CD8-positive, alpha-beta memory T cell (primary cell): ENCODE results near the gene TCOF1. TPM values are rescaled to one million over a fixed set of nuclear protein-coding genes. Genes with fewer than 3 reads are reported as not detected.
A peak's percentile ranks its signal among the peaks of the same experiment; 100 is the strongest.

ENCODE experiments used
- CTCF ChIA-PET: fragments of 350-600 bp; sonication (Branson Sonifier 250); formaldehyde crosslinking; loops from one replicate; lab custom pipeline; 2021; ENCODE audit warnings: antibody characterized with exemption; lab: Charles Lee
- POLR2A ChIA-PET: fragments of 350-600 bp; sonication (Branson Sonifier 250); formaldehyde crosslinking; loops from one replicate; lab custom pipeline; 2021; ENCODE audit warnings: antibody characterized with exemption; lab: Charles Lee
- DNase-seq, 5 donors: peaks; one replicate each; pipeline versions ENCODE4 v3.0.0 to v3.0.0-alpha.2; 2020 to 2022; ENCODE audit warnings: mixed read lengths in 1 of 5
- H3K27ac ChIP-seq: one replicate; pipeline ENCODE4 v1.7.0; 2013; ENCODE audit warnings: low read depth, mild to moderate bottlenecking, low read length, moderate library complexity
- H3K27me3 ChIP-seq: 2 replicates; pipeline ENCODE4 v1.7.0; 2013; ENCODE audit warnings: low read length, mild to moderate bottlenecking; ENCODE audit not compliant: insufficient read depth, poor library complexity, severe bottlenecking
- H3K36me3 ChIP-seq: 2 replicates; pipeline ENCODE4 v1.7.0; 2013; ENCODE audit warnings: mild to moderate bottlenecking, low read length, moderate library complexity; ENCODE audit not compliant: insufficient read depth
- H3K4me1 ChIP-seq: 2 replicates; pipeline ENCODE4 v1.7.0; 2013; ENCODE audit warnings: mild to moderate bottlenecking, low read length, moderate library complexity; ENCODE audit not compliant: insufficient read depth
- H3K4me3 ChIP-seq: 2 replicates; pipeline ENCODE4 v1.7.0; 2013; ENCODE audit warnings: mild to moderate bottlenecking, low read length
- H3K9me3 ChIP-seq: 2 replicates; pipeline ENCODE4 v1.7.0; 2013; ENCODE audit warnings: mild to moderate bottlenecking, low read length
- H3K27ac Mint-ChIP-seq, 8 donors: one replicate each; pipeline ENCODE4 v1.8.0; 2020 to 2021; ENCODE audit warnings: mixed read lengths in 8 of 8, mild to moderate bottlenecking in 6 of 8, inconsistent platforms in 3 of 8, moderate library complexity in 3 of 8
- H3K27me3 Mint-ChIP-seq, 2 donors: one replicate each; pipeline ENCODE4 v1.8.0; 2020 to 2021; ENCODE audit warnings: mixed read lengths in 2 of 2, mild to moderate bottlenecking in 1 of 2, moderate library complexity in 1 of 2
- H3K36me3 Mint-ChIP-seq, 3 donors: one replicate each; pipeline ENCODE4 v1.8.0; 2020 to 2021; ENCODE audit warnings: mixed read lengths in 3 of 3, inconsistent platforms in 1 of 3, mild to moderate bottlenecking in 1 of 3
- H3K4me1 Mint-ChIP-seq, 3 donors: one replicate each; pipeline ENCODE4 v1.8.0; 2020 to 2021; ENCODE audit warnings: mixed read lengths in 3 of 3, inconsistent platforms in 1 of 3, mild to moderate bottlenecking in 1 of 3
- H3K4me3 Mint-ChIP-seq, 7 donors: one replicate each; pipeline ENCODE4 v1.8.0; 2020 to 2021; ENCODE audit warnings: mixed read lengths in 7 of 7, mild to moderate bottlenecking in 6 of 7, moderate library complexity in 4 of 7, inconsistent platforms in 2 of 7
- H3K9me3 Mint-ChIP-seq, 5 donors: one replicate each; pipeline ENCODE4 v1.8.0; 2020 to 2022; ENCODE audit warnings: mixed read lengths in 5 of 5, mild to moderate bottlenecking in 3 of 5, moderate library complexity in 2 of 5, inconsistent platforms in 1 of 5
- polyA plus RNA-seq: library from polyadenylated mRNA; unstranded; fragments of 300-500 nt; fragmentation: Illumina TruSeq; gene quantifications from one replicate; pipeline ENCODE4 v1.2.3, GENCODE V29; 2021
- total RNA-seq, 2 experiments: library from RNA; stranded (reverse); gene quantifications; one replicate each; pipeline ENCODE4 v1.2.3, GENCODE V29; 2021

The TCOF1 gene
- total and polyA plus RNA-seq, 3 experiments from 2014 or later: 33.1 to 120 (median 116) TPM

DNA sequence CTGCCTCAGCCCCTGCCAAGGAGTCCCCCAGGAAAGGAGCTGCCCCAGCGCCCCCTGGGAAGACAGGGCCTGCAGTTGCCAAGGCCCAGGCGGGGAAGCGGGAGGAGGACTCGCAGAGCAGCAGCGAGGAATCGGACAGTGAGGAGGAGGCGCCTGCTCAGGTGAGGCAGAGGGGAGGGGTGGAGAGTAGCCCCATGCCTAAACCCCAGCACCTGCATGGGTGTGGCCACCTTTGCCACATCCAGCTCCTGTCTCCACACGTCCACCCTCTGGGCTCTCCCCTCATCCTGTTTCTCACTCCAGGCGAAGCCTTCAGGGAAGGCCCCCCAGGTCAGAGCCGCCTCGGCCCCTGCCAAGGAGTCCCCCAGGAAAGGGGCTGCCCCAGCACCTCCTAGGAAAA lies 17.2 kb downstream of the TCOF1 start:
- Histone ChIP-seq H3K36me3 (peaks cover 73% of the 10 kb centered on the region), H3K4me1 (peaks cover 27% of the 10 kb centered on the region), H3K27me3 (no peaks in the 10 kb centered on the region), H3K9me3 (no peaks in the 10 kb centered on the region), H3K4me3 (no peak overlapping the region), H3K27ac (no peak overlapping the region)
- Mint-ChIP-seq H3K9me3 (no peaks in the 10 kb centered on the region), H3K4me3 (peak overlapping the region in 1 of 7 donors; percentile 23), H3K27ac (peak overlapping the region in 6 of 8 donors; percentile 61 to 97 (median 76)), H3K36me3 (peaks cover 0 to 97% (median 22%) of the 10 kb centered on the region in 3 donors), H3K4me1 (peaks cover 35 to 44% (median 41%) of the 10 kb centered on the region in 3 donors), H3K27me3 (no peaks in the 10 kb centered on the region)
- POLR2A ChIA-PET: no interaction called here
- CTCF ChIA-PET: no interaction called here
- DNase-seq: no peak

DNA sequence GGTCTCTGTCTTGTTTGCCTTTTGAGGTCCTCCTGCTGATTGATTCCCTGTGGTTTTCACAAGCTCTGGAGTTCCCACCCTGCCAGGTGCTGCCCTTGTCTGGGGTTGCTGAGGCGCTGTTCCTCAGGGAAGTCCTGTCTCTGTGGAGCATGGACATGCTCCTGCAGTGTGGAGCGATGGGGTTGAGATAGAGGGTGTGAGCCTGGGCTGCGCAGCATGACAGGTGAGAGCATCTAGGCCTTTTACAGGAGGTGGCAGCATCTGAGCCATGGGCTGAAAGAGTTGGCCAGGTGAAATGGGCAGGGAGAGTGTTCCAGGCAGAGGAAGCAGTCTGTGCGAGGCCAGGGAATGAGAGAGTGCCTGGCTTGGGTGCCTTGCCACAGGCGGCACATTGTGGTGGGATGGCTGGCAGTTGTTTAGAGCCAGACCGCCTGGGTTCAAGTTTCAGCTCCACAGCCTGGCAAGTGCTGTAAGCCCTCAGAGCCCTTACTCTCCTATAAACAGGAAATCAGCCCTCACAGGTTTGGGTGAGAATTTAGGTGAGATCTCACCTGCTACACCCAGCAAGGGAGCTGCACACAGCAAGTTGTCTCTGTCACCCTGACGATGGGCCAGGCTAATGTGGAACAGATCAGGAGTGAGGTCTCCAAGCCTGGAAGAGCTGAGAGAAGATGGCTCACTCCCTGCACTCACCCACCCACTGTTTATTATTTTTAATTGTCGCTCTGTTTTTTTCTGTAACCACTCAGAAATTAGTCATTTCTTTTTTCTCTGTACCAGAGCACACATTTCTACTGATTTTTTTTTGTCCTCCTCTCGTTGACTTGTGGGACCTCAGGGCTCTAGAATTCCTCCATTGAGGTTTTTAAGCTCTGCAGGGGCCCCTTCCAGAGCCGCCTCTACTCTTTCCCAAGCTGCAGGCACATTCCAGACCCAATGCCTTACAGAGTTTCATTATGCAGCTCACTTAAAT lies 19.6 kb downstream of the TCOF1 start:
- H3K27ac ChIP-seq: peak overlapping the region; percentile 33
- no peaks in the 10 kb centered on the region for H3K27me3 ChIP-seq
- peak overlapping the region; percentile 83 to 99 (median 95) for H3K27ac Mint-ChIP-seq
- DNase-seq: peak in 2 of 5 donors; percentile 12 to 42
- peaks cover 6 to 97% (median 13%) of the 10 kb centered on the region in 3 donors for H3K36me3 Mint-ChIP-seq
- CTCF ChIA-PET: interaction anchor here (1.0 to 2.3 kb wide), 5 partner anchors 15 to 73 kb away, joined by 3 to 8 read pairs (median 3); no protein-coding TSS in a partner anchor
- peaks cover 27% of the 10 kb centered on the region for H3K4me1 ChIP-seq
- H3K9me3 ChIP-seq: no peaks in the 10 kb centered on the region
- peak overlapping the region; percentile 9 to 91 (median 59) for H3K4me3 Mint-ChIP-seq
- no peaks in the 10 kb centered on the region for H3K27me3 Mint-ChIP-seq
- H3K4me3 ChIP-seq: no peak overlapping the region
- POLR2A ChIA-PET: interaction anchor here (1.0 kb wide), 1 partner anchor 36 kb away, joined by 3 read pairs; the partner anchor contains the start of gene CD74
- peaks cover 35 to 44% (median 44%) of the 10 kb centered on the region in 3 donors for H3K4me1 Mint-ChIP-seq
- H3K36me3 ChIP-seq: peaks cover 78% of the 10 kb centered on the region
- no peaks in the 10 kb centered on the region for H3K9me3 Mint-ChIP-seq

DNA sequence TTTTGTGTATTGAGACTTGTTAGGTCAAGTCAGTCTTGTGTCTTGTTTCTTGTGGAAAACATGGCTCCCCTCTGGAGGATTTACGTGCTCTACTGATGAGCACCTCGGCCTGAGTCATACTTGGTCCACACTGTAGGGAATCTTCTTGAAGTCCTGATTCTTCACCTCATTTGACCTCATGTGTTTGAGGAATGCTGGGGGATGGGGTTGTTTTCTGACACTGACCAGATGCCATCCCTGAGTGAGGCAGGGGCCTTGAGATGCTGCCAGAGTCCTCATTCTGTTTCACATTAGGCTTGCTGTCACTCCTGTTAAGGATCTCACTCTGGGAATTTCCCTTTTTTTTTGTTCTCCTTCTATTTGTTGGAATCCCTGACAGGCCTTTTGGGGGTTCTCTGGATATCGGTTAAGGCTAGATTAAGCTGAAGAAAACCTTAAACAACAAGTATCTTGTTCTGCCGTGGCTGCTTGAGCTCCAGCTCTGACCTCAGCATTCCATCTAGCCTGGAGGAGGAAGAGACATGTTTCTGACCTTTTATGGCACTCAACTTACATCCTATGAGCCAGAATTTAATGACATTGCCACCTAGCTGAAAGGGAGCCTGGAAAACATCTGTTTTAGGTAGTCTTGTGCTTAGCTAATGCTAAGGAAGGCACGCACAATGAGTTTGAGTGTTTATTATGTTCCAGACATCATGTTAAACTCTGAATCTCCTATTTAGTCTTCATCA lies 20.6 kb downstream of the TCOF1 start:
- no peaks in the 10 kb centered on the region for H3K9me3 ChIP-seq
- Mint-ChIP-seq H3K27ac (peak overlapping the region; percentile 83 to 99 (median 95)), H3K4me1 (peaks cover 35 to 44% (median 44%) of the 10 kb centered on the region in 3 donors), H3K36me3 (peaks cover 8 to 97% (median 10%) of the 10 kb centered on the region in 3 donors), H3K9me3 (no peaks in the 10 kb centered on the region), H3K27me3 (no peaks in the 10 kb centered on the region), H3K4me3 (peak overlapping the region in 4 of 7 donors; percentile 58 to 91 (median 71))
- peak overlapping the region; percentile 33 for H3K27ac ChIP-seq
- no peak overlapping the region for H3K4me3 ChIP-seq
- H3K4me1 ChIP-seq: peaks cover 27% of the 10 kb centered on the region
- no peaks in the 10 kb centered on the region for H3K27me3 ChIP-seq
- peaks cover 81% of the 10 kb centered on the region for H3K36me3 ChIP-seq
- POLR2A ChIA-PET: interaction anchor here (0.7 to 1.0 kb wide), 2 partner anchors 32 to 35 kb away, joined by 3 read pairs; partner anchors contain the start of gene CD74
- DNase-seq: no peak
- CTCF ChIA-PET: interaction anchor here (1.1 kb wide), 1 partner anchor 33 kb away, joined by 4 read pairs; no protein-coding TSS in a partner anchor

DNA sequence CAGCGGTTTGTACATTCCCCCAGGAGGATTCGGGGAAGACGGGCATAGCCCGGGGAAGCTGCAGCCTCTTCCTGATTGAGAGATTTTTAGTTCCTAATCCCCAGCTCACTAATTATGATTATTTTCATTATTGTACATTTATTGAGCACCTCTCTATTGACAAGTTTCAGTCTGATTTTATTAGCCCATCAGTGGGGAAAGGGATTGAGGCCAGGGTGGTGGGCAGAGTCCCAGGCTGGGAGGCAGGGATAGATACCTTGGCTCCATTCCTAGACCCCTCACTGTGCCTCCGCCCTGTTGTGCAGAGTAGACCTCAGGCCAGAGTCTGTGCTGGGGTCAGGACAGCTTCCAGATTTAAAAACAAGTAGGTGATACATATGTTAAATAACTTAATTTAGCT lies 27.2 kb downstream of the TCOF1 start:
- peaks cover 4 to 8% (median 5%) of the 10 kb centered on the region in 3 donors for H3K4me1 Mint-ChIP-seq
- Histone ChIP-seq H3K27me3 (no peaks in the 10 kb centered on the region), H3K36me3 (peaks cover 82% of the 10 kb centered on the region), H3K9me3 (no peaks in the 10 kb centered on the region), H3K4me3 (no peak overlapping the region), H3K27ac (no peak overlapping the region), H3K4me1 (no peaks in the 10 kb centered on the region)
- H3K9me3 Mint-ChIP-seq: no peaks in the 10 kb centered on the region
- H3K36me3 Mint-ChIP-seq: peaks cover 12 to 96% (median 16%) of the 10 kb centered on the region in 3 donors
- no peak overlapping the region for H3K4me3 Mint-ChIP-seq
- peak overlapping the region in 2 of 8 donors; percentile 21 to 91 for H3K27ac Mint-ChIP-seq
- H3K27me3 Mint-ChIP-seq: no peaks in the 10 kb centered on the region
- ChIA-PET CTCF (interaction anchor here (1.0 to 2.1 kb wide), 2 partner anchors 15 to 67 kb away, joined by 3 to 10 read pairs; no protein-coding TSS in a partner anchor), POLR2A (no interaction called here)
- no peak for DNase-seq

DNA sequence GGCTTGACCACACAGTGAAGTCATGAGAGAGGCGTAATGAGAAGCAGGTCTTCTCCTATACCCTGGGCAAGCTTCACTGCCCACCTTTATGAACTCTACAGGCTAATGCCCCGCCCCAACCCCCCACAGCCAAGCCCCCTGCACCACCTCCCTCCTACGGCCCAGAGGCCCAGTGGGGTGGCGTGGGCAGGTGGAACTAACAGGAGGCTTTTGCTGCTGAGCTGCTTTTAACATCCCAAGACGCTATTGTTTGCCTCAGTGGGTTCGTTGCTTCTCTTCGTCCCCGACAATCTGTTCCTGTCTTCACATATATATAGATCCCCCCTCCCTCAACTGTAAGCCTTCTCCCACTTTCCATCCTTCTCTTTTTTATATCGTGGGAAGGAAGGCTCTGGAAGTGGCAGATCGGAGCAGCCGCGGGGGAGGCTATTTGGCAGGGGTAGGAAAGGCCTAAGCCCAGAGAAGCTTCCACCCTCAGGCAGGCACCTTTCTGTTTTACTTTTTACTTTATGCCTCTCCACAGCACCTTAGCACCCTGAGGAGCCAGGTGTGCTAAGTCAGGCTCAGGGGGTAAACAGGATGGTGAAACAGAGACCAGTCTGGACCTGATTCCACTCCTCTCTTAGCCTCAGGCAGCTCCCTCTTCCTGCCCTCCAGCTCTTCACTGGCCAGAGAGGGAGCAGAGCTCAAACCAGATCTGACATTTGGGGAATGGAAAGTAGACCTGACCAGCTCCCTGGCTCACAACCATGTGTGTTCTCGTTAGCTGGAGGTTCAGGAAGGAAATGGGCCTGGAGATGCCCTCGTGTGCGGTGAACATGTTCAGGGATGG lies 28.7 kb downstream of the TCOF1 start:
- Histone ChIP-seq H3K27ac (no peak overlapping the region), H3K4me3 (no peak overlapping the region), H3K36me3 (peaks cover 81% of the 10 kb centered on the region), H3K27me3 (no peaks in the 10 kb centered on the region), H3K4me1 (no peaks in the 10 kb centered on the region), H3K9me3 (no peaks in the 10 kb centered on the region)
- ChIA-PET CTCF (interaction anchor here (0.9 to 2.1 kb wide), 2 partner anchors 13 to 18 kb away, joined by 3 to 10 read pairs; no protein-coding TSS in a partner anchor), POLR2A (no interaction called here)
- DNase-seq: no peak
- Mint-ChIP-seq H3K4me1 (peaks cover 4 to 6% (median 5%) of the 10 kb centered on the region in 3 donors), H3K4me3 (no peak overlapping the region), H3K9me3 (no peaks in the 10 kb centered on the region), H3K27ac (peak overlapping the region in 2 of 8 donors; percentile 56 to 72), H3K27me3 (no peaks in the 10 kb centered on the region), H3K36me3 (peaks cover 6 to 98% (median 16%) of the 10 kb centered on the region in 3 donors)

DNA sequence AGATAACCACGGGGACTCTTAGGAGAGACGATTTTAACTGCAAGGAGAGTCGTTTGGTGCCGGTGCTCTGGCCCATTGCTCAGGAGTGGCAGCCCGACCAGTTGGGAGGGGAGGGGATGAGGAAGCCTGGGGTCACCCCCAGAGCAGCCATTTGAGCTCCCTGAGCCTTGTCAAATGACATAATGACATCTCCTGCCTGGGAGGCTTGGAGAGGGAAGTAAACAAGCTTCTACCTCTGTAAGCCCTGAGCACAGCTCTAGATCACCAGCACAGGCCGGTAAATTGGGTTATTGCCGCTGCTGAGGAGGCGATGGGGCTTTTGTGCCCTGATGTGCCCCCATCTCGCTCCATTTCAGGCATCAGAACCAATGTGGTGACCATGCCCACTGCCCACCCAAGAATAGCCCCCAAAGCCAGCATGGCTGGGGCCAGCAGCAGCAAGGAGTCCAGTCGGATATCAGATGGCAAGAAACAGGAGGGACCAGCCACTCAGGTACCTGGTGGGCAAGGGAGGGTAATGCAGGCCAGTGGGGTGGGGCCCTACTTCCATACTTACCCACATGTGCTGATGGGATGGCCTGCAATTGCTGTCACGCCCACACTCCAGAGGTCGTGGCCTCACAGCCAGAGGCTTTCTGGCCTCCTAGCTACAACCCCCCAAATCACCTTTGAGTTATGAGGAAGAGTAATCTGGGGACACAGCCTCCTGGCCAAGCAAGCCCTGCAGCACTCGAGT lies 32.2 kb downstream of the TCOF1 start:
- no peak overlapping the region for H3K4me3 Mint-ChIP-seq
- H3K9me3 Mint-ChIP-seq: no peaks in the 10 kb centered on the region
- no peaks in the 10 kb centered on the region for H3K27me3 Mint-ChIP-seq
- no peaks in the 10 kb centered on the region for H3K9me3 ChIP-seq
- no peaks in the 10 kb centered on the region for H3K27me3 ChIP-seq
- CTCF ChIA-PET: interaction anchor here (2.9 kb wide), 1 partner anchor 39 kb away, joined by 6 read pairs; no protein-coding TSS in a partner anchor
- H3K4me1 ChIP-seq: no peaks in the 10 kb centered on the region
- no peak overlapping the region for H3K4me3 ChIP-seq
- peaks cover 0 to 94% (median 9%) of the 10 kb centered on the region in 3 donors for H3K36me3 Mint-ChIP-seq
- no peak overlapping the region for H3K27ac ChIP-seq
- H3K27ac Mint-ChIP-seq: peak overlapping the region in 4 of 8 donors; percentile 3 to 82 (median 46)
- no peaks in the 10 kb centered on the region for H3K4me1 Mint-ChIP-seq
- peaks cover 75% of the 10 kb centered on the region for H3K36me3 ChIP-seq
- no peak for DNase-seq
- POLR2A ChIA-PET: no interaction called here
